Neural crest cell (in vitro differentiated cells): ENCODE data around the gene KIFC1. TPM values are rescaled to one million over a fixed set of nuclear protein-coding genes. Genes with fewer than 3 reads are reported as not detected.
"Not testable (repeated sequence)": the region's sequence is repeated elsewhere in the genome, so short reads cannot be mapped to it uniquely, and the experiment has no call there.

ENCODE experiments used
- DNase-seq: peaks from one replicate; pipeline ENCODE4 v3.0.0; 2021; ENCODE audit warnings: low read depth, mixed read lengths, low spot score
- H3K27ac Mint-ChIP-seq: one replicate; pipeline ENCODE4 v1.8.0; 2021; ENCODE audit warnings: mild to moderate bottlenecking, mixed read lengths; ENCODE audit not compliant: unreplicated experiment
- H3K27me3 Mint-ChIP-seq: 2 replicates; pipeline ENCODE4 v1.8.0; 2021; ENCODE audit warnings: low read depth, mild to moderate bottlenecking, mixed read lengths
- H3K36me3 Mint-ChIP-seq: 2 replicates; pipeline ENCODE4 v1.8.0; 2021; ENCODE audit warnings: low read depth, mild to moderate bottlenecking, mixed read lengths
- H3K4me1 Mint-ChIP-seq: 2 replicates; pipeline ENCODE4 v1.8.0; 2021; ENCODE audit warnings: mixed read lengths
- H3K4me3 Mint-ChIP-seq: one replicate; pipeline ENCODE4 v1.8.0; 2021; ENCODE audit warnings: mild to moderate bottlenecking, mixed read lengths
- H3K9me3 Mint-ChIP-seq: 2 replicates; pipeline ENCODE4 v1.8.0; 2021; ENCODE audit warnings: mixed read lengths
- CTCF ChIP-seq: fragments of 200-600 bp; sonication (generic); conservative IDR thresholded peaks from 2 replicates; pipeline ENCODE4 v1.5.0; 2021; ENCODE audit warnings: antibody characterized with exemption, mild to moderate bottlenecking
- total RNA-seq: library from RNA; stranded (reverse); gene quantifications from 2 replicates; pipeline ENCODE4 v1.2.1, GENCODE V29; 2021

KIFC1 gene
- total RNA-seq, 1 donor from 2014 or later = 124 TPM

DNA sequence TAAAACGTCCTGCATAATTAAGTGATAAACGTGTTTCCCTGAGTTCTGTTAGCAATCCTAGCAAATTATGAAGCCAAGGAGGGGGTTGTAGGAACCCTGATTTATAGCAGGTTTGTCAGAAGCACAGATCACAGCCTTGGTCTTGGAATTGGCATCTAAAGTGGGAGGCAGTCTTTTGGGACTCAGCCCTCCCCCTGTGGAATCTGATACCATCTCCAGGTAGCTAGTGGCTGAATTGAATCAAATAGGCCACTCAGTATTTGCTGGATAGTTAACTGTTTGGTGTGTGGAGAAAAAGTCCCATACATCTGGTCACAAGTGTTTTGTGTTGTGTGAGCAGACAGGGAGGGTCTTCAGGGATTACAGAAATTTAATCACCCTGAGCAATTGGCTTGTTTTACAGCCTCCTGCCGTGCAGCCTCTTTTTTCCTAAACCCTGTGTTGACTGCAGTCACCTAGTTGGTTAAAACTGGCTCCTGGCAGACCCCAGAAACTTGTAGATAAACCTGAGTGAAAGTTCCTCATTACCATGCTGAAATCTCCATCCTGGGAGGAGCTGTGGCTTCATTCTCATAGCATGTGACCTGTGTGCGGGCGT is 19.0 kb upstream of the KIFC1 start:
- Mint-ChIP-seq H3K4me3 (no peak overlapping the region), H3K27ac (no peak overlapping the region), H3K4me1 (no peaks in the 10 kb centered on the region), H3K36me3 (no peaks in the 10 kb centered on the region), H3K9me3 (no peaks in the 10 kb centered on the region), H3K27me3 (peaks cover 3% of the 10 kb centered on the region)
- no peak for DNase-seq
- TF ChIP-seq CTCF = no peak

DNA sequence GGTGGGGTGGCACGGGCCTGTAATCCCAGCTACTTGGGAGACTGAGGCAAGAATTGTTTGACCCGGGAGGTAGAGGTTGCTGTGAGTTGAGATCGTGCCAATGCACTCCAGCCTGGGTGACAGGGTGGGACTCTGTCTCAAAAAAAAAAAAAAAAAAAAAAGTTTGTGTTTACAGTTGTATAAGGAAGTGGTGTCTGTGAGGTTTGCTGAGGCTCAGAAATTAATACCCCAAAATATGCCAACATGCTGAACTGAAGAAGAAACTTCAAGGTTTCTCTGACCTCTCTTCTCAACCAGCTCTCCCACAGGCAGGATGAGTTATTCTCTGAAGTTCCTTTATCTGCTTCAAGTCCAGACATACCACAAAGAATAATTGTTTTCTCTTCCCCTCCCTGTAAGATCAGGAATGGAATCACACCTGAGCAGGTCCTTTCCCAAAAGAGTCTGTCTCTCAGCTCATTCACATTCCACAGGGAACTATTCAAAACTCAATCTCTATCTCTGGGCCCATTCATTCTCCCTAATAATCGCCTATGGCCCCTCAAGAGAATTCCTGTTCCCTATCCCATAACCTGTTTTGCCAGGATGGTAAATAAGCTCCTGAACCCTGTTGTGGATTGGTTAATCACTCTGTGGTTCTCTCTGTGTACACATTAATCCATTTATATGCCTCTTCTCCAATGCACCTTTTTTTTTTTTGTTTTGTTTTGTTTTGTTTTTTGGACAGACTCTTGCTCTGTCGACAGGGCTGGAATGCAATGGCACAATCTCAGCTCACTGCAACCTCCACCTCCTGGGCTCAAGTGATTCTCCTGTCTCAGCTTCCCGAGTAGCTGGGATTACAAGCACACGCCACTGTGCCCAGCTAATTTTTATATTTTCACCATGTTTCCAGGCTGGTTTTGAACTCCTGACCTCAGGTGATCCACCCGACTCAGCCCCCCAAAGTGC is 17.4 kb upstream of the KIFC1 start:
- no peaks in the 10 kb centered on the region for H3K36me3 Mint-ChIP-seq
- H3K27me3 Mint-ChIP-seq = peaks cover 3% of the 10 kb centered on the region
- DNase-seq = no peak
- H3K27ac Mint-ChIP-seq = no peak overlapping the region
- H3K4me1 Mint-ChIP-seq = no peaks in the 10 kb centered on the region
- H3K9me3 Mint-ChIP-seq = no peaks in the 10 kb centered on the region
- TF ChIP-seq CTCF = no peak
- H3K4me3 Mint-ChIP-seq = no peak overlapping the region

DNA sequence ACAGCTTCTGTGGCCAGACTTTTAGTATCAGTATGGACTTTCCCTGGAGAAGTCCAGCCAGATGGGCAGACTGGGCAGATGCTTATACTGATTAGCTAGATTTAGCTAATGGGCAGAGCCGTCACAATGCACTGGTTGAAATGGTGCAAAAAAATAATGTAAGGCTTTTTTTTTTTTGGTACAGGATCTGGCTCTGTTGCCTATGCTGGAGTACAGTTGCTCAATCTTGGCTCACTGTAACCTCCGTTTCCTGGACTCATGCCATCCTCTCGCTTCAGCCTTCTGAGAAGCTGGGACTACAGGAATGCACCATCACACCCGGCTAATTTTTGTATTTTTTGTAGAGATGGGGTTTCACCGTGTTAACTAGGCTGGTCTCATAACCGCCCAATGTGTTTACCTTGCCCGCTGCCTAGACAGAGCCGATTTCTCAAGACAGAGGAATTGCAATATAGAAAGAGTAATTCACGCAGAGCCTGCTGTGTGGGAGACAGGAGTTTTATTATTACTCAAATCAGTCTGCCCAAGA is 16.4 kb upstream of the KIFC1 start:
- peaks cover 3% of the 10 kb centered on the region for H3K27me3 Mint-ChIP-seq
- H3K36me3 Mint-ChIP-seq = no peaks in the 10 kb centered on the region
- H3K9me3 Mint-ChIP-seq = no peaks in the 10 kb centered on the region
- TF ChIP-seq CTCF = no peak
- H3K27ac Mint-ChIP-seq = no peak overlapping the region
- no peak for DNase-seq
- H3K4me3 Mint-ChIP-seq = no peak overlapping the region
- no peaks in the 10 kb centered on the region for H3K4me1 Mint-ChIP-seq

DNA sequence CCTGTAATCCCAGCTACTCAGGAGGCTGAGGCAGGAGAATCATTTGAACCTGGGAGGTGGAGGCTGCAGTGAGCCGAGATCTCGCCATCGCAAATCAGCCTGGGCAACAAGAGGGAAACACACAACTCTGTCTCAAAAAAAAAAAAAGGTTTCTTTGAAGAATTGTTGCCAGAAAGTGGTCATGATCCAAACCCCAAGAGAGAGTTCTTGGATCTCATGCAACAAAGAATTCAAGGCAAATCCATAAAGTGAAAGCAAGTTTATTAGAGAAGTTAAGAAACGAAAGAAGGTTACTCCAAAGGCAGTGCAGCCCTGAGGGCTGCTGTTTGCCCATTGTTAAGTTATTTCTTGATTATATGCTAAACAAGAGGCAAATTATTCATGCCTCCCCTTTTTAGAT is 14.5 kb upstream of the KIFC1 start:
- Mint-ChIP-seq H3K36me3 (no peaks in the 10 kb centered on the region), H3K27ac (no peak overlapping the region), H3K9me3 (no peaks in the 10 kb centered on the region), H3K4me3 (no peak overlapping the region), H3K27me3 (peaks cover 3% of the 10 kb centered on the region), H3K4me1 (no peaks in the 10 kb centered on the region)
- TF ChIP-seq CTCF = no peak
- no peak for DNase-seq

GRCh38 chr6:33379184-33379583 is 12.4 kb upstream of the KIFC1 start:
- not testable (repeated sequence) for H3K27me3 Mint-ChIP-seq, H3K27ac Mint-ChIP-seq, H3K4me3 Mint-ChIP-seq, H3K9me3 Mint-ChIP-seq, DNase-seq, H3K4me1 Mint-ChIP-seq, H3K36me3 Mint-ChIP-seq
